Fibroblast of the aortic adventitia (primary cell): ENCODE results near the gene FRAS1. TPM values are rescaled to one million over a fixed set of nuclear protein-coding genes. Genes with fewer than 3 reads are reported as not detected.

Source experiments
- DNase-seq: peaks from one replicate; pipeline ENCODE4 v3.0.0-alpha.2; 2010; ENCODE audit warnings: low read depth
- H3K4me3 ChIP-seq: 2 replicates; pipeline ENCODE4 v1.5.1; 2011; ENCODE audit warnings: low read depth, mild to moderate bottlenecking, control low read depth, low read length, moderate library complexity
- CTCF ChIP-seq: IDR thresholded peaks from 2 replicates; pipeline ENCODE4 v1.5.1; 2011; ENCODE audit warnings: mild to moderate bottlenecking, low read length, control low read depth, inconsistent platforms; ENCODE audit not compliant: insufficient read depth
- total RNA-seq: library from RNA; depleted of rRNA; stranded (reverse); fragments of >200 nt; gene quantifications from 2 replicates; pipeline ENCODE4 v1.2.3, GENCODE V29; 2012; ENCODE audit warnings: low replicate concordance

FRAS1 gene
- total RNA-seq, 1 donor: 1.9 TPM

- DNase-seq: no peak
- no peak for TF ChIP-seq CTCF
- no peak overlapping the region for H3K4me3 ChIP-seq
These were observed 105.2 kb downstream of the FRAS1 start for GRCh38 chr4:78162342-78162741.

- H3K4me3 ChIP-seq: no peak overlapping the region
- TF ChIP-seq CTCF: no peak
- DNase-seq: no peak
These were observed 105.7 kb downstream of the FRAS1 start for GRCh38 chr4:78162821-78163220.

- TF ChIP-seq CTCF: no peak
- no peak overlapping the region for H3K4me3 ChIP-seq
- no peak for DNase-seq
These were observed 108.6 kb downstream of the FRAS1 start for GRCh38 chr4:78165758-78166157.

GRCh38 chr4:78166622-78167021 is 109.5 kb downstream of the FRAS1 start:
- TF ChIP-seq CTCF: no peak

GRCh38 chr4:78167510-78167909 is 110.4 kb downstream of the FRAS1 start:
- H3K4me3 ChIP-seq: no peak overlapping the region
- no peak for TF ChIP-seq CTCF
- no peak for DNase-seq

More at GRCh38 chr4:78166622-78167021, 109.5 kb downstream of the FRAS1 start:
- DNase-seq: no peak
- H3K4me3 ChIP-seq: no peak overlapping the region

- no peak for TF ChIP-seq CTCF
- no peak for DNase-seq
- H3K4me3 ChIP-seq: no peak overlapping the region
These were observed 110.9 kb downstream of the FRAS1 start for GRCh38 chr4:78168029-78168428.

- H3K4me3 ChIP-seq: no peak overlapping the region
- DNase-seq: no peak
- no peak for TF ChIP-seq CTCF
These were observed 112.6 kb downstream of the FRAS1 start for GRCh38 chr4:78169728-78170127.
